ENCODE measurements around the gene RNF26. TPM values are rescaled to one million over a fixed set of nuclear protein-coding genes. Genes with fewer than 3 reads are reported as not detected.

Gene RNF26
- total and polyA plus RNA-seq, 2 donors (not counting 3 experiments of a cell fraction or from before 2014, with no cell fraction given), result 40.1 to 43.8 TPM

GRCh38 chr11:119335091-119335654, 846 bp downstream of the RNF26 start:
- H3K9me3 ChIP-seq (replicated peaks; ENCODE audit: control insufficient read depth, insufficient read depth, low read length), result no peaks in the 10 kb centered on the region
- peak overlapping the region; percentile 58 for H3K4me2 ChIP-seq (ENCODE audit: insufficient read depth, low read length)
- no TSS peak for BruUV-seq (replicated peaks)
- peak overlapping the region; percentile 54 to 78 (median 77) for H3K4me3 ChIP-seq (replicated peaks in 1 of 3; ENCODE audit: insufficient read depth in 1 of 3, low read depth in 1 of 3, low read length in 3 of 3)
- CTCF ChIA-PET, result interaction anchor here (2.3 kb wide), 1 partner anchor 12 kb away, joined by 17 read pairs; no protein-coding TSS in a partner anchor
- H4K20me1 ChIP-seq (replicated peaks; ENCODE audit: control insufficient read depth, extremely low read depth, insufficient read depth, low read length), result no peaks in the 10 kb centered on the region
- H3K36me3 ChIP-seq (ENCODE audit: control insufficient read depth in 2 of 2, extremely low read depth in 1 of 2, insufficient read depth in 2 of 2, low read length in 2 of 2), result peaks cover 0 to 2% of the 10 kb centered on the region in 2 experiments
- H2AFZ ChIP-seq (ENCODE audit: low read depth, low read length), result no peak overlapping the region
- peak overlapping the region; percentile 34 for H3K27ac ChIP-seq (ENCODE audit: insufficient read depth, low read depth, low read length)
- no peaks in the 10 kb centered on the region for H3K9me1 ChIP-seq (replicated peaks; ENCODE audit: control insufficient read depth, extremely low read depth, insufficient read depth, low read length)
- H3K27me3 ChIP-seq (ENCODE audit: control insufficient read depth in 2 of 2, insufficient read depth in 2 of 2, low read length in 2 of 2), result peaks cover 0 to under 1% of the 10 kb centered on the region in 2 experiments
- no peak for TF ChIP-seq POLR2A (IDR thresholded peaks at IDR 0.05; ENCODE audit: low read depth, low read length)
- no peak for TF ChIP-seq GATA2 (IDR thresholded peaks at IDR 0.05; ENCODE audit: insufficient read depth, insufficient read length, low read depth, low read length)
- TF ChIP-seq MYC (IDR thresholded peaks at IDR 0.05; ENCODE audit: low read depth, low read length), result no peak
- no peak for TF ChIP-seq CTCF (IDR thresholded peaks at IDR 0.05; ENCODE audit: extremely low read depth in 1 of 2, insufficient read depth in 1 of 2, low read depth in 1 of 2, low read length in 2 of 2)
- TF ChIP-seq JUN (IDR thresholded peaks at IDR 0.05; ENCODE audit: borderline replicate concordance, insufficient read depth, insufficient read length, low read depth), result no peak
- peaks cover 23% of the 10 kb centered on the region for H3K79me2 ChIP-seq (ENCODE audit: control insufficient read depth, insufficient read depth, low read length)
- intact Hi-C loops (cut with micrococcal nuclease) (no loop called here), dilution Hi-C loops (cut with MboI; ENCODE audit: extremely low pct_ligation_motif_present, low sequenced_read_pairs) (no loop called here)
- POLR2A ChIA-PET, result no interaction called here
- H3K4me1 ChIP-seq (ENCODE audit: control insufficient read depth, extremely low read depth, insufficient read depth, low read length), result peaks cover 35% of the 10 kb centered on the region
- FAIRE-seq, result no peak
- peak overlapping the region; percentile 75 for H3K9ac ChIP-seq (replicated peaks; ENCODE audit: extremely low read depth, insufficient read depth, low read length)
- no peak for DNase-seq (ENCODE audit: low read depth, low spot score)
